Neural cell (in vitro differentiated cells): ENCODE measurements around the gene SLC35A2.

ENCODE experiments used
- EP300 ChIP-seq: fragments of 450-650 bp; conservative IDR thresholded peaks from 2 replicates; pipeline ENCODE4 v1.6.1; 2014; ENCODE audit warnings: antibody characterized with exemption, mild to moderate bottlenecking, moderate library complexity; ENCODE audit not compliant: poor library complexity, severe bottlenecking
- EZH2 ChIP-seq: fragments of 200-600, 300-800 bp; shearing (Covaris generic), sonication (generic); IDR thresholded peaks from 2 replicates; pipeline ENCODE4 v1.6.1; 2014; ENCODE audit warnings: antibody characterized with exemption, low read length, borderline replicate concordance, mild to moderate bottlenecking; ENCODE audit not compliant: insufficient read depth, poor library complexity, severe bottlenecking
- MXI1 ChIP-seq: fragments of 450-650 bp; conservative IDR thresholded peaks from 2 replicates; pipeline ENCODE4 v1.6.1; 2014; ENCODE audit warnings: antibody characterized with exemption, mild to moderate bottlenecking; ENCODE audit not compliant: poor library complexity, severe bottlenecking
- POLR2AphosphoS5 ChIP-seq: IDR thresholded peaks from 2 replicates; pipeline ENCODE4 v1.6.1; 2012
- RAD21 ChIP-seq: fragments of 450-650 bp; conservative IDR thresholded peaks from 2 replicates; pipeline ENCODE4 v1.6.1; 2014; ENCODE audit warnings: antibody characterized with exemption, mild to moderate bottlenecking, moderate library complexity
- REST ChIP-seq: IDR thresholded peaks from 2 replicates; pipeline ENCODE4 v1.6.1; 2012; ENCODE audit warnings: borderline replicate concordance
- SMC3 ChIP-seq: fragments of 450-650 bp; conservative IDR thresholded peaks from 2 replicates; pipeline ENCODE4 v1.6.1; 2014; ENCODE audit warnings: antibody characterized with exemption, mild to moderate bottlenecking, moderate library complexity; ENCODE audit not compliant: poor library complexity
- TAF1 ChIP-seq: IDR thresholded peaks from 2 replicates; pipeline ENCODE4 v1.6.1; 2012; ENCODE audit warnings: low read depth
- TF ChIP-seq, protein P1 (sequence below): fragments of 450-650 bp; IDR thresholded peaks from 2 replicates; pipeline ENCODE4 v1.5.1; 2014; ENCODE audit warnings: antibody characterized with exemption, mild to moderate bottlenecking, moderate library complexity; ENCODE audit not compliant: poor library complexity, severe bottlenecking

DNA sequence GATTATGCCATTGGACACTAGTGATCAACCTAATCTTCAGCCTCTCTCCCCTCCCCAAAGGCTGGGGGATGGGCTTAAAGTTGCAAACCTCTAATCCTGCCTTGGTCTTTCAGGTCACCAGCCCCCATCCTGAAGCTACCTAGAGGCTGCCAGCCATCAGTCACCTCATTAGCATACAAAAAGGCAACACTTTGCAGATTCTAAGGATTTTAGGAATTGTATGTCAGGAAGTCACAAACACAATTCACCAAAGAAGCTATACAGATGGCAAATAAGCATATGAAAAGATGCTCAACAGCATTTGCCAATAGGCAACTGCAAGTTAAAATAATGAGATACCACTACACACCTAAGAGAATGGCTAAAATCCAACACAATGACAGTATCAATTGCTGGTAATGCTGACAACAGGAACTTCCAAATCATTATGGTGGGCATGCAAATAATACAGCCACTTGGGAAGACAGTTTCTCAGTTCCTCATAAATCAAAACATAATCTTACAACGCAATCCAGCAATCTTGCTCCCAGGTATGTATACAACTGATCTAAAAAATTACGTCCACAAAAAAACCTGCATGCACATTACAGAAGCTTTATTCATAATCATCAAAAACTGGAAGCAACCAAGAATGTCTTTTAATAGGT lies 16.4 kb upstream of the SLC35A2 start:
- TF ChIP-seq, protein P1, sequence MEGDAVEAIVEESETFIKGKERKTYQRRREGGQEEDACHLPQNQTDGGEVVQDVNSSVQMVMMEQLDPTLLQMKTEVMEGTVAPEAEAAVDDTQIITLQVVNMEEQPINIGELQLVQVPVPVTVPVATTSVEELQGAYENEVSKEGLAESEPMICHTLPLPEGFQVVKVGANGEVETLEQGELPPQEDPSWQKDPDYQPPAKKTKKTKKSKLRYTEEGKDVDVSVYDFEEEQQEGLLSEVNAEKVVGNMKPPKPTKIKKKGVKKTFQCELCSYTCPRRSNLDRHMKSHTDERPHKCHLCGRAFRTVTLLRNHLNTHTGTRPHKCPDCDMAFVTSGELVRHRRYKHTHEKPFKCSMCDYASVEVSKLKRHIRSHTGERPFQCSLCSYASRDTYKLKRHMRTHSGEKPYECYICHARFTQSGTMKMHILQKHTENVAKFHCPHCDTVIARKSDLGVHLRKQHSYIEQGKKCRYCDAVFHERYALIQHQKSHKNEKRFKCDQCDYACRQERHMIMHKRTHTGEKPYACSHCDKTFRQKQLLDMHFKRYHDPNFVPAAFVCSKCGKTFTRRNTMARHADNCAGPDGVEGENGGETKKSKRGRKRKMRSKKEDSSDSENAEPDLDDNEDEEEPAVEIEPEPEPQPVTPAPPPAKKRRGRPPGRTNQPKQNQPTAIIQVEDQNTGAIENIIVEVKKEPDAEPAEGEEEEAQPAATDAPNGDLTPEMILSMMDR, result no peak
- TF ChIP-seq EP300 (no peak), MXI1 (no peak), EZH2 (no peak), SMC3 (no peak), REST (no peak), TAF1 (no peak), POLR2AphosphoS5 (no peak), RAD21 (no peak)
